Smooth muscle cell of the coronary artery (primary cell): Measurements from ENCODE around the gene MRPL34. TPM values are rescaled to one million over a fixed set of nuclear protein-coding genes. Genes with fewer than 3 reads are reported as not detected.

Source experiments
- total RNA-seq: library from RNA; depleted of rRNA; stranded (reverse); fragments of >200 nt; gene quantifications from 2 replicates; pipeline ENCODE4 v1.2.3, GENCODE V29; 2014; ENCODE audit warnings: low replicate concordance

MRPL34 gene
- total RNA-seq: 17.9 and 27.8 TPM in 2 replicates

DNA sequence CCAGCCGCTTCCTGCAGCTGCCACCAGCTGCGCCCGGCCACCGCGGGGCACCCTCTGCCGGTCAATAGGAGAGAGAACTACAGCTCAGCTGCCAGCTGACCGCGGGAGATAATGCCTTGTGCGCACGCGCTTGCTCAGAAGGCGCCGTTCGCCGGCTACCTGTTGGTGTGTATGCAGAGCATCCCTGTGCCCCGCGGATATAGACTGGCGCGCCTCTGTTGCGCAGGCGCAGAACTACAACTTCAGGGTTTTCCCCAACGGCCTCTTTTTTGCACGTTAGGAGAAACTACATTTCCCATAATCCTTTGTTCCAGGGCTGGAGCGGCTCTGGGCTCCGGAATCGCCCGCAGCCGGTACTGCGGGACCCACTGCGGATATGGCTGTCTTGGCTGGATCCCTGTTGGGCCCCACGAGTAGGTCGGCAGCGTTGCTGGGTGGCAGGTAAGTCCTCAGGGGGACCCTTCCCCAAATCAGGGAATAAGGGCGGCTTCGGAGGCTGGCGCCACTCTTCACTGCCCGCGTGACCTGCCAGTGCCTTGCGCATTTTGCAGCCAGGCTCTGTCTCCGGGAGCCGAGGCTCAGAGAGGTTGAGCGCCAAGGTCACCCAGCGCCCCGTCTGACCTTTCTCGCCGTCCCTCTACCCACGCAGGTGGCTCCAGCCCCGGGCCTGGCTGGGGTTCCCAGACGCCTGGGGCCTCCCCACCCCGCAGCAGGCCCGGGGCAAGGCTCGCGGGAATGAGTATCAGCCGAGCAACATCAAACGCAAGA is at the start of gene MRPL34:
TSS of gene MRPL34 (plus strand) at position 356 of the 768 bp plus-strand sequence. CDS start at position 377, 21 bp downstream.

DNA sequence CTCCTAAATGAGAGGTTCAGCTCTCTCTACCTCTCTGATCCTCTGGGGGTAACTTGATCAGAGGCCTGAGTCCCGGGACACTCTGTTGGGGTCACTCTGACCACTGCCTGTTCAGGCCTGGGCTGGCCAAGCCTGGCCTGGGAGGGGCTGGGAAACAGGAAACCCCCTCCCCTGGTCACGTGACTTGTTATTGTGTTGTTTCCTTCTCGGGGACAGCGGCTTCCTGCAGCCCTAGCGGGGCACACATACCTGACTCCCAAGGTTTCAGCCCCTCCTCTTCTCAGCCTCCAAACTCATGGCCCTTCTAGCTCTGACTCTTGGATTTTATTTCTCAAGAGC is 41.1 kb upstream of the MRPL34 start, which contains the start of gene USHBP1:
TSS of gene USHBP1 (minus strand) at position 105 of the 339 bp plus-strand sequence. CDS start 446 bp downstream, outside the sequence.

DNA sequence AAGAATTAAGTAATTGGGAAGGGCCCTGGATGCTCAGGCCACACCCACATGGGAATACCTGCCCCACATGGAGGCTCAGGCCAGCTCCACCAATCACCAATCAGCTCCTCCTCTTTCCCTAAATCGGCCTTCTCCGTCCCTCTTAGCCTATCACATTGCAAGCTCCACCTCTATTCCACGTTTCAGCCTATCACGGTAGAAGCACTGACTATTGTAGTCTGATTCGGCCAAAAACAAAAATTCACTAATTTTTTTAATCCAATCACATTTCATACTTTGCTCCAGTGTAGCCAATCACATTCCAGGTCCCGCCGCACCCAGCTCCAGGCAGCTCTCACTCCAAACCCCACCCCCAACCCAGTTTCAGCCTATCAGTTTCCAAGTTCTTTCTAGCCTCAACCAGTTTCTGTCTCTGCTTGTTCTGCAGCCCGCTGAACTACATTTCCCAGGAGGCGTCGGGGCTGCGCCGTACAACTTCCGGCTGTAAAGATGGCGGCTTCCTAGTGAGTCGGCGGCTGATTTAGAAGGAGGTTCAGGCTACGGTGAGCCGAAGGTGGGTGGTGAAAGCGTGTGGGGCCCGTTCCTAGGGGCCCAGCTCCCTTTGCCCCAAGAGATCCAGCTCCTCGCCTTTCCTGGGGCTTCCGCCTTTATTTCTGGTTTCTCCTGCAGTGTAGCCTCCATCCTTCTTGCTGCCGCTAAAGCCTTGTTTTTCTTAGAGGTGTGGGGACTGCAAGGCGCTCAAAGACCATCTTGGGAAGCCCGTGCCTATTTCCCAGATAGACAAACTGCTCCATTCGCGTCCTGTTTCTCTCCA is 38.5 kb upstream of the MRPL34 start, which contains the start of gene BABAM1:
TSS of gene BABAM1 (plus strand) at position 469 of the 814 bp plus-strand sequence. CDS start 1,364 bp downstream, outside the sequence.

DNA sequence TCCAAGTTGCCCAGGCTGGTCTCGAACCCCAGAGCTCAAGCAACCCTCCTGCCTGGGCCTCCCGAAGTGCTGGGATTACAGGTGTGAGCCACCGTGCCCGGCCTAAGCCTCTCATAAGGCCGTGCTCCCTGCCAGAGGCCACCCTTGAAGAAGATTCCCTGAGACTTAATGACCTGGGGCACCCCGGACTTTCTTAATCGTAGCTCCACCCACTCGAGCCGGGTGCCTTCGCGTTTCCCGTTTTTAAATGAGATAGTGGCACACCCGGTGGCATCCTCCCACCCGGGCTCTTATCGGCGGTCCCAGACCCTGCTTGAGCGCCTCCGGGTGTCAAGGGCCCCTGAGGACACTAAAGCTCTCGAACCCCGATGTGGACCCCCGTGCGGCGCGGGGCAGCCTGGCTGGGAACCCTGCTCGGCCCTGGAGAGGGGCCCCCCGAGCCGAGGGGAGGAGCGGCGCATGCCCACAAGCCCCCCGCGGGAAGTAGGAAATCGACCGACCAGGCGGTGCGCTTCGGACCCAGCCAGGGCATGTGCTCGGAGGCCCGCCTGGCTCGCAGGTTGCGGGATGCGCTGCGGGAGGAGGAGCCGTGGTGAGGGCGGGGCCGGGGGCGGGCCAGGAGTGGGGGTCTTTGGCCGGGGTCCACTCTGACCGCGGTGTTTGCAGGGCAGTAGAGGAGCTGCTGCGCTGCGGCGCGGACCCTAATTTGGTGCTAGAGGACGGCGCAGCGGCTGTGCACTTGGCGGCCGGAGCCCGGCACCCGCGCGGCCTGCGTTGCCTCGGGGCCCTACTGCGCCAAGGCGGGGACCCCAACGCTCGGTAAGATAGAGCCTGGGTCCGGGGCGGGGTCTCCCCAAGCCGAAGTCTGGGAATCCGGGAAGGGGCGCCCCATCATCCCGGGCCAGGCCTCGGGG is 24.0 kb upstream of the MRPL34 start, which contains the start of gene ANKLE1:
TSS of gene ANKLE1 (plus strand) at position 511 of the 914 bp plus-strand sequence. CDS start at position 531, 20 bp downstream.

DNA sequence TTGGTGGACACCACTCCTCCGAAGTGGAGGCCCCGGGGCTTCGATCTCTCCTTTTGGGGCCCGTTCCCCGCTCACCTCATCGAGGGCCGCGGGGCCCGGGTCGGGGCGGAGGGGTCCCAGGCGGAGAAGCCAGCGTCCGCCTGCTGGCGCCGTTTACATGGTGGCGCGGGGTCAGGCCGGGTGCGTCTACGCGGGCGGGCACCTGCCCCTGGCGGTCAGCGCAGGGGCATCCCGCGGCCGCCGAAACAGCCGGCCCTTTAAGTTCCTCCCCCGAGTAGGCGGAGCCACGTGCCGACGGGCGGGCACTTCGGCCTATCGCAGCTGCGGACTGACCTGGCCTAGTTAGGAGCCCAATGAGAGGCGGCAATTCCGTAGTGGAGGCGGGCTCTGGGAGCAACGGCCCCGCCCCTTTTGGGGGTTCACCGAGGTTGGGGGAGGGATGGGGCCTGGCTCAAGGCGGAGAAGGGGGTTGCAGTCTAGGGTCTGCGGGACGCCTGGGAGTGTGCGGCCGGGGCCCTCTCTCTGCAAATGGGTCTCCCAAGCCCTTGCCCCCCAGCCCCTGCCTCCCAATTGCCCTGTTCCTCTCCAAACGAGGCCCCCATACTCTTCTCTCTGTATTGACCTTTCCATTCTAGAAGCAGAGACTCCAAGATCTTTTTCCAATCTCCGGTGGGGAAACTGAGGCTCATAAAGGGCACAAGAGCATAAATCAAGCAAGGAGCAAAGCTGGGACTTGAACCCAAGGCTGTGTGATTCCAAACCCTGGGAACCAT is 2.3 kb upstream of the MRPL34 start, which contains the start of gene ABHD8:
TSS of gene ABHD8 (minus strand) at position 259 of the 773 bp plus-strand sequence. CDS start 1,809 bp downstream, outside the sequence.

DNA sequence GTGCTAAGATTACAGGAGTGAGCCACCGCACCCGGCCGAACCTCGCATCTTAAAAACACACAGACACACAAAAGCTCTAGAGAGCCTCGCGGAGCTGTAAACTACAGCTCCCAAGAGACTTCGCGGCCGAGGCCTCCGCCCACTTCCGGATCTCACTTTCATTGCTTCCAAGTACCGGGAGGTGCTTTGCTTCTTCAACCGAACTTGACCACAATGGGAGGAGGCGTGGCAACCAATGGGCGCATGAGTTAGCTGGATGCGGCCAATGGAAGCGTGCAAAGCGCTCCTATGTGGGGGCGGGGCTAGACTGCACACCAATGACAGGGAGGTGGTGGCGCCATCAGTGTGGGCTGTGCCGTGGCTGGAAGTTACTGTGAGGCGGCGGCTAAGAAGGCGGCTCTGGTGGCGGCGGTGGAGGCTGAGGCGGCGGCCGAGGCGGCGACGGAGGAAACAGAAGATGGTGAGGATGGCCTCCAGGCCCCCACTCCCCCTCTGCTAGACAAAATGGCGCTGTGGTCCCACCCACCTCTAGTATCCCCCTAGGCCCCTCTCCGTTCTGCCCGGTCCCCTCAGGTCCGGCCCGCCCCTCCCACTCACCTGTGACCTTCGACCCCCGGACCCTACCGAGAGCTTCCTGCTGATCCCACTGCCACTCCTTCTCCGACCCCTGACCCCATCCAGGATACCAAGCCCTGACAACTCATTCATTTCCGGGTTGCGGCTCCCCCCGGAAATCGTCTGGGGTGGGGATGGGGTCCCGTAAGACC is 3.7 kb downstream of the MRPL34 start, which contains the start of gene DDA1:
TSS of gene DDA1 (plus strand) at position 366 of the 767 bp plus-strand sequence. CDS start at position 458, 92 bp downstream.

DNA sequence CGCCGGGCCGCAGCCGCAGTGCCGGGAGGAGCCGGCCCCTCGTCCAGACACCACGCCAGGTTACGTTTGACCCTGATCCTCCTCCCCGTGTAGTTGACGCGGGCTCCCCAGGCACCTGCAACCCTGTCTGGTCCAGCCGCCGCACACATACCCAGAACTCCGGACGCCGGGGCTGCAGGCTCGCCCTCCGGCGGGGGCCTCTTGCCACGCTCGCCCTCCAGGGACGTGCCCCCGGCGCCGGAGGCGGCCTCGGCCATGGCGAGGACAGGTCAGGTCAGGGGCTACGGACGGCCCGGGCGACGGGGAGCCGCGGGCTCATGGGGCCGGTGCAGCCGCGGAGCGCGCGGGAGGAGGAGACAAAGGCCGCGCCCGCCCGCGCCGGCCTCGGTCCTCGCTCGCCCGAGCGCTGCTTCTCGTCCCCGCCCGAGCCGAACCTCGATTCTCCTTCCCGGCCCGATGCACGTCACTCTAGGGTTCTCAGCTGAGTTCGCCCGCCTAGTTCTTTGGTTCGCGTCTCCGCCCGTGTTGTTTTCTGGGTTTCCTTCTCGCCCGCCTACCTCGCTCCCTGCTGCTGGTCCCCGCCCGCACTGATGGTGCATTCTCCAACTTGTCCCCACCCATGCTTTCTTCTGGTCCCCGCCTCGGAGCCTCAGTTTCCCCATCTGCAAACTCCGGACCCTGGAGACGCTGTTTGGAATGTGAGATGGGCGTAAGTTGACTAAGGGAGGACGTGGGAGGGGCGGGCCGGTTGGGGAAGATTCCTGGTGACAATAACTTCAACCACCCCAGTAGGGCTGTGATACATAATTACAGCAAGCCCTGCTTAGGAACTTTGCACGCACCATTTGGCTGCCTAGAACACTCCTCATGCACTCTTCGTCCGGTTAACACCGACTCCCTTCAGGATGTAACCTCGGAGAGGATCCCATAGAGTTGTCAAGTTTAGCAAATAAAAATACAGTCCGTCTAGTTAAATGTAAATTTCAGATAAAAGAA is 29.0 kb downstream of the MRPL34 start, which contains the start of gene ANO8:
TSS of gene ANO8 (minus strand) at position 442 of the 996 bp plus-strand sequence. CDS start at position 257, 185 bp downstream.

DNA sequence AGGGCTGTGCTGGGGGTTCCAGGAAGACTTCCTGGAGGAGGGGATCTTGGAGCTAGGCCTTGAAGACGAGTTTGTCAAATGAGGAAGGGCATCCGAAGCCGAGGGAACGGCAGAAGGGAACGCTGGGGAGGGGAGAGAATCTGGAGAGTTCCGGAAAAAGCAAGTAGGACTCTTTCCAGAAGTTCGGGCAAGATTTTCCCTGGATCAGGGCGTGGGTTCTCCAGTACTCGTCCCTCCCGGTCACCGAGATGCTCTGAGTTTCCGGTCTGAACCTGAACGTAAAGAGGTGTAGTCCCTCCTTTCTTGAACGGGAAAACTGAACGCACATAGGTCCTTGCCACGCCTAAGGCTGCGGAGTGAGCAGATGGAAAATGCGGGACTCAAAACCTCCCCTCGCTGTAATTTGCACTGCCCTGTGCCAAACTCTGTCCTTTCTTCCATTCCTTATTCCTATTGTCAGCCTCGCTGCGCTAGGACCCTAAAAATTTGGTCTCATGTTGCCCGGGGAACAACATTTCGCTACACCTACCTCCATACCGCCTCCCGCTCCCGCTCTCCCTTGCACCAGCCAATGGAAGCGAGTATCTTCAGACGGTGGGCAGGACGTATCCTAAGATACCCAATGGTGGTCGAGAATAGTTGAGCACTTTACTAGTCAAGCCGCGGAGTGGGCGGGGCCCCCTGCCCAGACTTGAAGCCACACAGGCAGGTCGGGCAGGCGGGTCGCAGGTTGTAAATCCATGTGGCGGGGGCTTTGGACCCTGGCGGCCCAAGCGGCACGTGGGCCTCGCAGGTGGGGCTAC is 31.4 kb downstream of the MRPL34 start, which contains the start of gene GTPBP3:
TSS of gene GTPBP3 (plus strand) at position 682 of the 803 bp plus-strand sequence. CDS start at position 741, 59 bp downstream.

Other genes starting within 250 kb of the MRPL34 start
- gene HAUS8, start 230.4 kb upstream of the MRPL34 start, total RNA-seq: 1.2 and 1.6 TPM in 2 replicates
- 43.4 and 48.0 TPM in 2 replicates for gene MYO9B, start 230.1 kb upstream of the MRPL34 start, total RNA-seq
- 29.6 and 48.1 TPM in 2 replicates for gene USE1, start 90.5 kb upstream of the MRPL34 start, total RNA-seq
- gene OCEL1, start 79.6 kb upstream of the MRPL34 start, total RNA-seq: 0.94 and 4.0 TPM in 2 replicates
- 17.8 and 50.4 TPM in 2 replicates for gene NR2F6, start 60.0 kb upstream of the MRPL34 start, total RNA-seq
- 1.1 TPM in 1 of 2 replicates, not detected in the other for gene USHBP1, start 41.1 kb upstream of the MRPL34 start, total RNA-seq
- gene BABAM1, start 38.4 kb upstream of the MRPL34 start, total RNA-seq: 96.8 and 107 TPM in 2 replicates
- gene ANKLE1, start 24.0 kb upstream of the MRPL34 start, total RNA-seq: 0.12 and 0.38 TPM in 2 replicates
- gene ABHD8, start 2.4 kb upstream of the MRPL34 start, total RNA-seq: 5.3 and 7.5 TPM in 2 replicates
- gene DDA1, start 3.7 kb downstream of the MRPL34 start, total RNA-seq: 8.4 and 34.8 TPM in 2 replicates
- 3.3 and 4.8 TPM in 2 replicates for gene ANO8, start 29.0 kb downstream of the MRPL34 start, total RNA-seq
- 7.6 and 13.2 TPM in 2 replicates for gene GTPBP3, start 31.7 kb downstream of the MRPL34 start, total RNA-seq
- gene PLVAP, start 71.5 kb downstream of the MRPL34 start, total RNA-seq: 0.08 and 1.1 TPM in 2 replicates
- not detected in 2 replicates for gene CCDC194, start 88.3 kb downstream of the MRPL34 start, total RNA-seq
- gene BST2, start 99.8 kb downstream of the MRPL34 start, total RNA-seq: 7.7 and 9.0 TPM in 2 replicates
- 10.4 and 36.0 TPM in 2 replicates for gene MVB12A, start 114.2 kb downstream of the MRPL34 start, total RNA-seq
- under 0.01 and 0.12 TPM in 2 replicates for gene TMEM221, start 142.8 kb downstream of the MRPL34 start, total RNA-seq
- not detected in 2 replicates for gene NXNL1, start 155.1 kb downstream of the MRPL34 start, total RNA-seq
- 11.7 and 59.9 TPM in 2 replicates for gene SLC27A1, start 164.7 kb downstream of the MRPL34 start, total RNA-seq
- 26.0 and 53.5 TPM in 2 replicates for gene PGLS, start 205.8 kb downstream of the MRPL34 start, total RNA-seq
- 74.5 and 132 TPM in 2 replicates for gene COLGALT1, start 249.8 kb downstream of the MRPL34 start, total RNA-seq